HG02870 (cell line): ENCODE results near the gene SH3BP4.
"Not testable (repeated sequence)": the region's sequence is repeated elsewhere in the genome, so short reads cannot be mapped to it uniquely, and the experiment has no call there.

Source experiments
- ATAC-seq: cut with Tn5 transposase; IDR thresholded peaks from one replicate; pipeline ENCODE4 v1.9.1; 2021; ENCODE audit warnings: mild to moderate bottlenecking, moderate library complexity; ENCODE audit not compliant: unreplicated experiment

SH3BP4 gene

DNA sequence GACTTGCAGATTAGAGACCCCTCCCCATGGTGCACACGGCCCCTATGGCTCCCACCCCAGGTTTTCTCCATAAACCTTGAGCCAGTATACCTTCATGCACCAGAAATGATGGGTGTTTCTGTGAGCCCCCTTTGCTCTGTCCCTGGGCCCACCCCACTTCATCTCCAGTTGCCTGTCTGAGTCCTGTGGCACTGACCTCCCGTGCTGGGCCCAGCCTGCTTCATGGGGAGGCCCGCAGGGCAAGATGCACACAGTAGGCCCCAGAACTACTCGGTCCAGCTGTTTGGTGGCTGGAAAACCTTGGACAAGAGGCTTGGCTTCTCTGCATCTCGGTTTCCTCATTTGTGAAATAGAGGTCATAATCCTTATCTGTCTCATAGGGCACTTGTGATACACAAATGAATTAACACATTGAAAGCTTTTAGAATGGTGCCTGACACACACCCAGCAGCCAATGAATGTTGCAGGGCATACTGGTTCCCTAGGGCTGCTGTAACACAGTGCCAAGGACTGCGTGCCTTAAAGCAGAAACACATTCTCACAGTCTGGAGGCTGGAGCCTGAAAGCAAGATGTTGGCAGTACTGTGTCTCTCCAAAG lies 58.4 kb downstream of the SH3BP4 start:
- ATAC-seq: no peak

DNA sequence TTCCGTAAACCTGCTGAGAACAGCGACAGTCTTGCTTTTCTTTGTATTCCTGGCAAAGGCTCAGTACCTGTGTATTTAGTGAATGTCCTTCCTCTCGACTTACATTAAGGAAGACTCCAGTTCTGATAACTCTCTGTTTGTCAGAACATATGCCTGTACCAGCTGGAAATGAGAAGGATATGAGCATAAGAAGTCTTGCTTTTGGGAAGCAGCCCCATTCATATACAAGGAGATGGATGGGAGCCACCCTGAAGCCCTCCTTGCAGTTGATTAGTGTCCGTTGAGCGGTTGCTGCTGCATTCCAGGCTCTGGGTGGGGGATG lies 59.8 kb downstream of the SH3BP4 start:
- ATAC-seq: no peak

DNA sequence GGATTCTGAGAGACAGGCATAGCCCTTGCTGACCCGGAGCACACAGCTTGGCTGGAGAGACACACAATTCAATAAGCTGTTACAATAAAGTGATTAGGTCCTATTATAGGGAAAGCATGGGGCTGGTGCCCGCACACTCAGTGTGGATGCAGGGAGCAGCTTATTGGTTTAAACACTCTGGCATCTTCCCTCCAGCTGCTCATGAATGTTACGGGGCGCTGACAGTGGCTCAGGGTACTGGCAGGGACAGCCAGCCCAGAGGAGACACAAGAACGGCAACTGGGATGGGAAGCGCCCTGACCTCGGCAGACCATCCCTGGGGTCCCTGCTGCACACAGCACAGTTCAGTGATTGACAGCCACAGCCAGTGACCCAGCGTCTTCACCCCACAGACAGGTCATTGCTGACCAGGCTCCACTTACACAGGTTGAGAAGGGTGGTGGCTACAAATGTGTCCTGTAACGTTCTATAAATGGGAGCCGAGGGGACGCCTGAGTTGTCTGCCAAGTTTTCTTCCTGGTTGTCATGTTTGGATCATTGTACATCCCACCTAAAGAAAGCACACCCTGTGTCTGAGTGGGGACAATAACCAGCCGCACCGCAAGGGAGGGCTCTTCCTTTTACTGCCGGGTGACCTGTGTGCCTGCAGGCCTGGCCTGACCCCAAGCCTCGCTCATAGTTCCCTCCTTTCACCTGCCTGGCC lies 60.3 kb downstream of the SH3BP4 start:
- no peak for ATAC-seq

DNA sequence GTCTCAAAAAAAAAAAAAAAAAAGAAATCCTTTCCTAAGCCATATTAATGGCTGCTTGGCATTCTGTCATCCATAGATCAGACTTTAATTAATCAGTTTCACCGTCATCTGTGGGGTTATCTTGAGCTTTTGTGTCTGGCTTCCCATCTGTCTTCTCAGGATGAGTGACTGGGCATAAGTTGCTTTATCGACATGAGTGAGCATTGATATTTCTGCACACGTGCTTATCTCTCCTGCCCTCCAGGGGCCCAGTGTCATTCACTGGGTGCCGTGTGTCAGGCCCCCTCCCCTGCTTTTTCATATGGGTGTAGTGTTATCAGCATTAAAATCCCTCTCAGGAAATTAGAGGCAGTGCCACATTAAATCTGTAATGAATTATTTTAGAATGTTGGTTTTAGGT lies 65.6 kb downstream of the SH3BP4 start:
- ATAC-seq: no peak

DNA sequence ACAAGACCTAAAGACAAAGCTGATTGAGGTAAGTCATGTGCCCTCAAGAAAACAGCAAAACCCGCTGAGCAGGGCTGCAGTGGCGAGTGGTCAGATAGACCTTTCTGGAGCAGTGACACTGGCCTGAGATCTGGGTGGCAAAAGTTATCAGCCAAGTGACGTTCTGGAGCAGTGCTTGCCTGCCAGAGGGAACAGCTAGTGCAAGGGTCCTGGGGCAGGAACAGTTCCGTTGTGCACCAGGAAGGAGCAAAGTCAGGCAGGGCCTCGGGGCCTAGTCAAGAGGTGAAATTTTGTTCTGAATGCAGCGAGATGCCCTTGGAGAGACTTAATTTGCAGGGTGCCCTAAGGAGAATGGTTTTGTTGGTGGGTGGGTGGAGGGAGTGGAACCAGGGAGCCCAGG lies 67.0 kb downstream of the SH3BP4 start:
- no peak for ATAC-seq

DNA sequence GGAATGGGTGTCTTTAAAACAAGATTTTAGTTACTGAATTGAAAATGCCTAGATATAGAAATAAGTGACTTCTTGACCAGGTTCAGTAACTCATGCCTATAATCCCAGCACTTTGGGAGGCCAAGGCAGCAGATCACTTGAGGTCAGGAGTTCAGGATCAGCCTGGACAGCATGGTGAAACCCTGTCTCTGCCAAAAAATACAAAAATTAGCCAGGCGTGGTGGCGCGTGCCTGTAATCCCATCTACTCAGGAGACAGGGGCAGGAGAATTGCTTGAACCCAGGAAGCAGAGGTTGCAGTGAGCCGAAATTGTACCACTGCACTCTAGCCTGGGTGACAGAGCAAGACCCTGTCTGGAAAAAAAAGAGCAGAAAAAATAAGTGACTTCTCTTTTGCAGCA lies 68.3 kb downstream of the SH3BP4 start:
- not testable (repeated sequence) for ATAC-seq

DNA sequence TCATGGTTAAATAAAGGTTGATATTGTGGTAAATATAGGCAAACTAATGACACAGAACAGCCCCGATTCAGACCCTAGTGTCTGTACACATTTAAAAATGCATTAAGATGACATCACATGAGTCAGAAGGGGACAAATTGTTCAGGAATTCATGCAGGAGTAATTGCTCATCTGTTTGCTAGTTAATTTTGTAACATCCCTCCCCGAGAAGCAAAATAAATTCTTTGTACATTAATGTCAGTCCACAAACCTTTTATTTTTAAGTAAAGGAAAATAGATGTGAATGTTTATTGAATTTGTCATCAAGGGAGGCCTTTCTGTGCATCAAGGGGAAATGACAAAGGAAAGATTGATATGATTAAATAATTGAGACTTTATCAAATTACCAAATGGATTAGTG lies 69.9 kb downstream of the SH3BP4 start:
- no peak for ATAC-seq

DNA sequence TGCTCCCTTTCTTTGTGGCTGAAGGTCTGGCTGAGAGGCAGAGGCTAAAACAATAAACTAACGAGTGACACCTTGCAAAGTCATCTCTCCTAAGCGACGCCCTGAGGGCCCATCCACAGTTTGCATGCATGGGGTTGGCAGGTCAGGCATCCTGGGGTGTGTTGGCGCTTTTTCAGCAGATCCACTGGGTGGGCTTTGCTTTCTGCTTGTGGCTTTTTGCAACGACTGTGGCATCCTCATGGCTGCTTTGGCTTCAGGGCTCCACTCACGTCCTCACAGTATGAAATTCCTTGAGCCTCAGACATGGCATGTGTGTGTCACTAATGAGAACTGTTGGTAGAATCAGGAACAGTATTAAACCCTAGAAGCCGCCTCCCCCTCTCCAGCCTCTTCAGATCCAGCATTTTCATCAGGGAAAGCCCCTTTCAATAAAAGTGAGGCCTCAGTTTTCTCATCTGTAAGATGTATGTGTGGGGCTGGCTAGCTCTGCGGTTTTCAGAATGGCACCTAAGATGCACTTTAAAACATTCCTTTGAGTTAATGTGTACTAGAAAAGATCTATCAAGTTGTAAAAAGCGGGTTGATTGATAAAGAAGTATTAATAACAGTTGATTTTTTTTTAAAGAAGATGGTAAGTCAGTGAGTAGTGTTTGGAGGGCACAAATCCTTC lies 72.5 kb downstream of the SH3BP4 start:
- ATAC-seq: no peak

DNA sequence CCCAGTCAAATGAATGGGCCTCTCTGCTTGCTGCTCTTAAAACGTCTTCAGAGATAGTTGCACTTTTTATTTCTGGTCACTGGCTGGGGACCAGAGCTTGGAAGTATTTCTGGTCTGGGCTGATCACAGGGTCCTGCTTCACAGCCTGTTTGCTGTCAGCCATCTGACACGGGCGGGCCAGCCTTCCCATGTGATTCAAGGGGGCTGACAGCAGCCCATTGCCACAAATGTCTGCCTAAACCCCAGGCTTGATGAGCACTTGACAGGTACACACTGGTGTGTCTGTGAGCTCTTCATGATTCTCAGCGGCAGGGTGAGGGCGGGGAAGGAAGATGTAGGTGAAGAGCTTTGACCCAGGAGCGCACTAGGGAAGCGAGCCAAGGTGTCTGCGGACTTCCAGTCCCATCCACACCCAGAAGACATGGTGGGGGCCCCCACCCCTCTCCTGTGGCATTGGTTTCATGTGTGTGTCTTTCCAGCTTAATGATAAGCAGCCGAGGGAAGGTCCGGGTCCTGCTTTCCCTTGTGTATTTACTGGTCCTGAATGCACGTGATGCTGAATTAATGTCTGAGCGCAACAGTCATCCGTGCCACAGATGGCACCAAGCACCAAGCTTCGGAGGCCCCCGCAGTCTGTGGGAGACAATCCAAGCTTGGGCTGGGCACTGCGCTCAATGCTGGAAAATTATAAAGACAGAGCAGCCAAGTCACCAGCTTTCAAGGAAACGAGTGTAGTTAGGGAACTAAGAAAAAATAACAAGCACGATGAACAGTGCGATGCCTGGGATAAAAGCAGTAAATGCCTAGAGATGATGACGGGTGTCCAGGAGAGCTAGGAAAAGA lies 73.3 kb downstream of the SH3BP4 start:
- ATAC-seq: no peak

DNA sequence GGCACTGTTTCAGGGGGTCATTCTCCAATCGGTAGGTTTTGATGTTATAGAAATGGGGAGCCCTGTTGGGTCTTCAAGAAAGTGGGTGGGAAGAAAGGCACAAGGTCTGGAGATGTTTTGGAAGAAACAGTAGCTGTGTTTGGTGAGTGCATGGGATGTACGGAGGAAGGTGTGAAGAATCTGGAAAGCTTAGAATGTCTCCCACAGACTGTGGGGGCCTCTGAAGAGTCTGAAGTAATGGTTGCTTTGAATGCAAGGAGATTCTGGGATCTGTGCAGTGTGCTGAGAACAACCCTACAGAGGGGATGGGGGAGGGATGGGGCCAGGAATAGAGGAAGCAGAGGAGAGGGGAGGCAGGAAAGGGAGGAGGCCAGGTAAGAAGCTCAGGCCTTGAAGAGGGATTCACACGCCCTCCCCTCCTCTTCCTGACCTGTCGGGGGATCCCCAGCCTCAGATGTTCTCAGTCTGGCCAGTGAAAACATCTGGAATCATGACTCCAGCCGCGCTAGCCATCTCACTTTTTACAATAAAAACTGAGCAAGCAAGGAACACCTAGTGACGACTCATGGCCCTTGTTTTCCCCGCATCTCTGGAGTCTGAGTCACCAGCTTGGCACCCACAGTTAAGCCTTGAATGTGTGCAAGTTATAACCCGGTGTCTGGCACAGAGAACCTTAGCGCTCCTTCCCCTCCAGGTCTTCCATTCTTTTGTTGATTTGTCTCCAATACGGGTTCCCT lies 74.2 kb downstream of the SH3BP4 start:
- ATAC-seq: no peak

DNA sequence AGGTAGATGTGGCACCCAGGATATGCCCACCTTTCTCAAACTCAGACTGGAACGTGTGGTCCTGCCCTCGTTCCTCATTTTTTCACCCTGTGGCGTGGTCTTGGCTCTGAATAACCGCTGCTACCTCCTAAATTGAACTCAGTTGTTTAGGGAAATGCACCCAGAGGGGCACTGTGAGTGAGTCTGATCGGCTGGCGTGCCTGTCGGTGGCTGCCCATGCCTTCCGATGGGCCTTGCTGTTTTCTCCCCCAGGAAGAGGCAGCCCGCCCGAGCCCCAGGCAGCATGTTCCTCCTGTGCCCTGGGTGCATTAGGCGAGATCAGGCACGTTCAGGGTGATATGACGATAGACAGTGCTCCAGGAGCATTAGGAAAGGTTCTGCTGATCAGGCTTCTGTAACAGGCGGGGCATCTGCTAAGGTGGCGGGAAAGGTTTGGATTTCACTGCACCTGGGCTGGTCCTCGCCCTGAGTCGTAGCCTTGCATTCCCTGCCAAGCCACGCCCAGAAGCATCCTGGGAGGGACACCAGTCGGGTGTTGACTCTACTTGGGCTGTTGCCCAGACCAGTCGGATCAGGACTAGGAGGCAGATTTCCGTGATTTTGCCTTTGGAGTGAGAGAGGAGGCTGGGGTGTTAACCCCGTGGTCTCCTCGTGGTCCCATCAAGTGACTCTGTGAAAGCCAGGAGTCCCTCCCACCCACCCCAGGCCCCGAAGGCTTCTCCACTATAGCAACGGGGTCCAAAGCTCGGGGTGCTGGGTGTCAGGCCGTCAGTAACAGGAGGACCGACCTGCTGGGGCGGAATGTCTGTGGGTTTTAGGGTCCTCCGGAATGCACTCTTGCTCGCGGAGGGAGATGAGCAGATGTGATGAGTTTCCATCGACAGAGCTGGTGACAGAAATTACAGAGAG lies 75.1 kb downstream of the SH3BP4 start:
- ATAC-seq: no peak

DNA sequence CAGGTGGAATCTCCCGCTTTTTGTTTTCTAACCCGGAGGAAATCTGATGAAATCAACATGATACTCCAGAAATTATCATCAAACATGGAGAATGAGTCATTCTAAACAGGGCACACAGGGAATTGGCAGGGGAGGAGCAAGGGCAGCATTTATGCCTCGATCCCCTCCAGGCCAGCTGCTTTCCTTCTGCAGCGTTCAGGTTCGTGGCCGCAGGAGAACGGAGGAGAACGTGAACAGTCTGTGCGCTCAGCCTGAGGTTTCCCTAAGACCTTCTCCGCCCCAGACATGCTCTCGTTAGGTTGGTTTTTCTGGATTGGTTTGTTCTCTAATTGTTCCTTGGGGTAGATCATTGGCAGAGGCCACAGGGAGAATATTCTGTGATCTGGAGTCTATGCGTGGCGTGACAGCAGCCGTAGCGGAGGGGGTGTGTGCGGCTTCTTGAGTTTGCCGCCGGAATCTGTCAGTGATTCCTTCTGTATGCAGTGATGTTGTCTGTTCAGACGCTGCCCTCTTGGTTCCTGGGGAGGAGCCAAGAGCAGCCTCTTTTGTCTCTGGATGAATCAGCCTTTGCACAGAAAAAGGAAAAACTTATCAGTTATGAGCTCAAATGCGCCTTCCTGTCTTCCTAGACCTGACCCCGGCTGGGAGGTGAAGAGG lies 75.9 kb downstream of the SH3BP4 start:
- ATAC-seq: no peak

DNA sequence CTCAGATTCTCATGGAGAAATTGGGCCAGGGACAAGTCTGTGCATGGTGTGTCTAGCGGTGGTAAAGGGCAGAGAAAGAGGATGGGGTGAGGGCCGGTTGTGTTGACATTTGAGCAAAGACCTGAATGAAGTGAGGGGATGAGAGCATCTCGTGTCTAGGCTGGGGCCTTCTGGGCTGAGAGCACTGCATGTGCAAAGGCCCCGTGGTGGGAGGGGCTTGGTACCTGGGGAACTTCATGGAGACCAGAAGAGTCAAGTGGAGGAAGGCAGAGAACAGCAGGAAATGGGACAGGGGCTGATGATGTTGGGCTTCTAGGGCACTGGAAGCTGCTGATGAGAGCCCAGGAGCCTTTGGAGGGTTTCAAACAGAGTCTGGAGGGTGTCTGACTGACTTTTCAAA lies 76.8 kb downstream of the SH3BP4 start:
- no peak for ATAC-seq

DNA sequence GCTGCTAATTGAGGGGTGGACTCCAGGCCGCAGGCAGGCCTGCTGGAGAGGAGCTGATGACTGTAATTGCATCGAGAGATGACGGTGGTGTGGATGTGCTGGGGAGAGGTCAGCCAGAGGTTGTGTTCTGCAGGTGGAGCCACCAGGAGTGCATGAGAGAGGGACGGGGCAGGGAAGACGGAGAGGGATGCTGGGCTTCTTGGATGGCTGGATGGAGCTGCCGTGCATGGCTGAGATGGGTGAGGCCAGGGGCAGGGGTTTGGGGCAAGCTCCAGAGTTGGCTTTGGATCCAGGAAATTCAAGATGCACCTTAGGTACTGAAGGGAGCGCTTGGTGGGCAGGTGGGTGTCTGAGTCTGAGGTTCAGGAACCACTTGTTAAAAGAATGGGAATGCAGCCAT lies 77.2 kb downstream of the SH3BP4 start:
- ATAC-seq: no peak

DNA sequence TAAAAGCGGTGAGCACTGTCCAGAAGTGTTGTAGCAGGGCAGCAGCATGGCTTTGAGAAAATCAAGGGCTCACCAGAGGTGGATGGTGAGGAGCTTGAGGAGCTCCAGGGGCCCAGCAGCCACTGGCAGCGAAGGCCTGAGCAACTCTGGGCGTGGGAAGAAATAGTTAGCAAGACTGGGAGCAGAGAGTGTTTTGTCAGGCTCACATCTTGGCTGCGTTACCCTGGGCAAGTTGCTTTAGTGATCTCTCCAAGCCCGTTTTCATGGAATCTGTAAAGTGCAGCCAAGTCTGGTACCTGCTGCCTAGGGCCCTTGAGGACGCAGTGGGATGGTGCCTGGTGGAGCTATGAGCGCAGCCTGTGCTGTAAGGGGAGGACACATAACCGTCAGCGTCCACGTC lies 78.3 kb downstream of the SH3BP4 start:
- no peak for ATAC-seq

DNA sequence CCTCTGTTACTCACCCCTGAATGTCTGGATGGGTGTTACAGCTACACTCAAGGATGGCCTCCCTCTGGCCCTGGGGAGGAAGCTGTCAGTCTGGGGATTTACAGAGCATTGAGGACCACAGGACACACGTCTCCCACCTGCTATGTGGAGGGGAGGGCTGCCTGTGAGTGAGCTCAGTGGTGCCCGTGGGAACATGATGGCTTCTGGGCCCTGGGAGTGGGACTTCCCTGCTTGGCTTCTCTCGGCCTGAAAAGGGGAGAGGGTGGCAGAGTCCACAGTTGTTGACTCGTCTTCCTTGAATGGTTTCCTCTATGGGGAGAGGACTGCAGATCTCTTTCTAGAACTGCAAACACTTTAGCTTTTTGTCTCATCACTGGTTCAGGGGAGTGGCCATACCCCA lies 79.1 kb downstream of the SH3BP4 start:
- ATAC-seq: no peak

DNA sequence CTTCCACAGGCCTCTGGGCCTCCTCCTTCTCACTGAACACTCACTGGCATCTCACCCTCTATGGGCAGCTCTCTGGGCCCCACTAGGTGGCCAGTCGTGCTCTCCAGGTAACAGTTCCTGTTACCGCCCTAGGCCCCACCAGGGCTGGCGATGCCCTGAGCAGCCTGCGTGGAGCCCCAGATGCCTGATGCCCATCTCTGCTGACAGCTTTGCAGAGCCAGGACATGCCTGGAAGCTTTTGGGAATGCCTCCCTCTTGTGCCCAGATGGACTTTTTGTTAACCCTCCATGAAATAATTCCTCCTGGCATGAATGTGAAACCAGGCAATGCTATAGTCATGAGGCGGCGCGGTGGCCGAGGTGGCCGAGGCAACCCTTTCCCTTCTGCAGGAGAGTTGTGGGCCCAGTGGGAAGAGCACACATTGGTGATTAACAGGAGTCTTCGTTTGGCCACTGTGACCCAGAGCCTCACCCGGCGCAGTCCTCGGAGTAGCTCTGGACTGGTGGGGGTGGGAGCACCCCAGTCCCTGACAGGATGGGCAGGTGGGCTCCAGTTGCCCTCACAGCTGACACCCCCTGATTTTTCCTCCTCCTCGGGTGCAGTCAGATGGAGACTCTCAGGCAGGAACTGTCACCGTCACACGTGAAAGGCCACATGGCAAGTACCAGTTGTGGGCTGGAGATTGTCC lies 80.0 kb downstream of the SH3BP4 start:
- ATAC-seq: no peak

DNA sequence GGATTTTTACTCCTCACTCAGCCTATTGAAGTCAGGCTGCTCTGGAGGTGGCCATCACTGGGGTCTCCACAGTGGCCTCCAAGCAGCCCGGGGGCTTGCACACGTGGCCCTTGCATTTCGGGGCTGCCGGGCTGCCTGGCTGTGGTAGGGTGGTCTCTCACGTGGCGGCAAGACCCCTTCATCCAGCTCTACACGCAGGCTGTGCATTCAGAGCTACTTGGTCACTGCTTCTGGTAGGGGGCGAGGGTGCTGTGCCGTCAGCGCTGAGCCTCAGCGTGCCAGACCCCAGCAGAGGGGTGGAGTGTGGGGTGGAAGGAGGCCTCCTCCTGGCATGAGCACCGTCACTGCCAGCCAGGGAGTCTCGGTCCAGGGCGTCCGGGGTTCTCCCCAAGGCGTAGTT lies 80.6 kb downstream of the SH3BP4 start:
- no peak for ATAC-seq

DNA sequence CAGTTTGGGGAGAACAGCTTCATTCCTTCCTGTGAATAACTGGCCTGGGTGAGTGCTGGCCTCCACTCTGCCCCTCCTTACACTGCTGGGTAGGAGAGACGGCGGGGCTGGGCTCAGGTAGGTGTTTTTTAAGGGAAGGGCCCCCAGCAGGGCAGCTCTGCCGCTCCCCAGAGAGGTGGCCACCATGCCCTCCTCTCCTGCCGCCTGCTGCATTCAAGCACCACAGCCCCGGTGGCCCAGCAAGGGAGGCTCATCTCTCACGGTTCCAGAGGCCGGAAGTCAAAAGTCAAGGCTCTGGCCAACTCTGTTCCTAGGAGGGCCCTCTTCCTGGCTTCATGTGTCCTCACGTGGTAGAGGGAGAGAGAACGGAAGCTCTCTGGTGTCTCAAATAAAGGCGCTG lies 81.1 kb downstream of the SH3BP4 start:
- ATAC-seq: no peak
